ENCODE measurements around the gene EGF. TPM values are rescaled to one million over a fixed set of nuclear protein-coding genes. Genes with fewer than 3 reads are reported as not detected.

EGF gene
- total RNA-seq, 2 donors from 2014 or later: 14.6 to 33.7 TPM

DNA sequence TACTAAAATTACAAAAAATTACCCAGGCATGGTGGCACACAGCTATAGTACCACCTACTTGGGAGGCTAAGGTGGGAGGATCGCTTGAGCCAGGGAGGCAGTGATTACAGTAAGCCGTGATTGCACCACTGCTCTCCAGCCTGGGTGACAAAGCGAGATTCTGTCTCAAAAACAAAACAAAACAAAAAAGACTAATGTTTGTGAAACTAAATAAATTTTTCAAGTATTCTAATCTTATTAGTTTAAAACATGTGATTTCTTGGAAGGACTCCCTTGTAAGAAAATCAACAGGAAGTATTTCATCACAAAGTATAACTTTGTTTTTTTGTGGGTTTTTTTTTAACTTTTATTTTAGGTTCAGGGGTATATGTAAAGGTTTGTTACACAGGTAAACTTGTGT lies 89.6 kb downstream of the EGF start:
- H3K27me3 Mint-ChIP-seq (ENCODE audit: insufficient read depth): no peaks in the 10 kb centered on the region
- no peak overlapping the region for H3K4me3 ChIP-seq (ENCODE audit: low read length)
- no peak overlapping the region for H3K9ac ChIP-seq (ENCODE audit: extremely low read depth, low read length, poor library complexity, severe bottlenecking)
- no peaks in the 10 kb centered on the region for H3K9me3 ChIP-seq (ENCODE audit: control insufficient read depth, low read length)
- 96% methylated on average over 2 of the region's 3 CpGs; no CpG with 5 or more reads in 1 of the 2 experiments for WGBS, 2 experiments (ENCODE audit: insufficient coverage in 1 of 2, insufficient read length in 1 of 2)
- H3K27ac Mint-ChIP-seq: no peak overlapping the region
- no peak overlapping the region for H3K27ac ChIP-seq (ENCODE audit: low read depth, low read length)
- H3K27me3 ChIP-seq (ENCODE audit: control insufficient read depth, insufficient read depth, low read length, poor library complexity, severe bottlenecking): no peaks in the 10 kb centered on the region
- peaks cover 11% of the 10 kb centered on the region for H3K36me3 ChIP-seq (ENCODE audit: control insufficient read depth, insufficient read depth, low read length)
- no peaks in the 10 kb centered on the region for H3K9me3 Mint-ChIP-seq
- TF ChIP-seq, protein P1, sequence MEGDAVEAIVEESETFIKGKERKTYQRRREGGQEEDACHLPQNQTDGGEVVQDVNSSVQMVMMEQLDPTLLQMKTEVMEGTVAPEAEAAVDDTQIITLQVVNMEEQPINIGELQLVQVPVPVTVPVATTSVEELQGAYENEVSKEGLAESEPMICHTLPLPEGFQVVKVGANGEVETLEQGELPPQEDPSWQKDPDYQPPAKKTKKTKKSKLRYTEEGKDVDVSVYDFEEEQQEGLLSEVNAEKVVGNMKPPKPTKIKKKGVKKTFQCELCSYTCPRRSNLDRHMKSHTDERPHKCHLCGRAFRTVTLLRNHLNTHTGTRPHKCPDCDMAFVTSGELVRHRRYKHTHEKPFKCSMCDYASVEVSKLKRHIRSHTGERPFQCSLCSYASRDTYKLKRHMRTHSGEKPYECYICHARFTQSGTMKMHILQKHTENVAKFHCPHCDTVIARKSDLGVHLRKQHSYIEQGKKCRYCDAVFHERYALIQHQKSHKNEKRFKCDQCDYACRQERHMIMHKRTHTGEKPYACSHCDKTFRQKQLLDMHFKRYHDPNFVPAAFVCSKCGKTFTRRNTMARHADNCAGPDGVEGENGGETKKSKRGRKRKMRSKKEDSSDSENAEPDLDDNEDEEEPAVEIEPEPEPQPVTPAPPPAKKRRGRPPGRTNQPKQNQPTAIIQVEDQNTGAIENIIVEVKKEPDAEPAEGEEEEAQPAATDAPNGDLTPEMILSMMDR (conservative IDR thresholded peaks at IDR 0.05): no peak
- H3K4me1 ChIP-seq (ENCODE audit: control insufficient read depth, insufficient read depth, low read length): no peaks in the 10 kb centered on the region
- peaks cover 2% of the 10 kb centered on the region for H3K4me1 Mint-ChIP-seq
- peaks cover 3% of the 10 kb centered on the region for H3K36me3 Mint-ChIP-seq (ENCODE audit: low read depth)
- DNase-seq: no peak
- H3K4me3 Mint-ChIP-seq: no peak overlapping the region

DNA sequence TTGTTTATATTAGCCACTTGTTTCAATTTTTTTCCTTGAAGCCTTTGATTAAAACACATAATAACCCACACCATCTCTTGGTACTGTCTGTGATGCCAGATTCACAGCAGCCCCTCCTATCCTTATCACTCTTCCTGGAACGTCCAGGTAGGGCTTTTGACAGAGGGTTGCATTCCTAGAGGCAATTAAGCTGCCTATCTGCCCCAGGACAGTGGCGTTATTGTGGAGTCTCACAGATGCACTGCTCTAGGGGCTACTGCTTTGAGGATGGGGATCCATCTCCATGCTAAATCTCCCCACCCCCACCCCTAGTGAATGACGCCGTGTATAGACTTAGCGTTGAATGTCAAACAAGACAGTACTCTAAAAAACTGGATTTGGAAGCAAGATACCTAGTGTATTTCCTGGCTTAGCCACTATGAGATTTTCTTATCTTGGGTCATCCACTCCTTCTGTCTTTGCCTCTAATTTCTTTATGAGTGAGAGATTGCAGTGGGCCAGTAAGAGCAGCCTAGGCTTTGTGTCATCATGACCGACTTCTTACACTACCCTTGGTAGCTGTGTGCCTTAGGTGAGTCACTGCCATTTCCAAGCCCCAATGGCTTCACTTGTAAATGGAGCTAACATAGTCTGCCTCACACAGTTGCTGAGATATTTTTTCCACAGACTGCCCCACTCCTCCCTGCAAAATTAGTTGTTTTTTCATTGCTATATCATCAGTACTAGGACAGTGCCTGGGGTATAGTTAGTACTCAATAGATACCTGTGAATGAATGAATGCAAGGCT lies 90.9 kb downstream of the EGF start:
- H3K4me1 Mint-ChIP-seq: peaks cover 8% of the 10 kb centered on the region
- no peaks in the 10 kb centered on the region for H3K27me3 Mint-ChIP-seq (ENCODE audit: insufficient read depth)
- 84 to 87% methylated on average over 4 to 6 of the region's 6 CpGs for WGBS, 2 experiments (ENCODE audit: insufficient coverage in 1 of 2, insufficient read length in 1 of 2)

DNA sequence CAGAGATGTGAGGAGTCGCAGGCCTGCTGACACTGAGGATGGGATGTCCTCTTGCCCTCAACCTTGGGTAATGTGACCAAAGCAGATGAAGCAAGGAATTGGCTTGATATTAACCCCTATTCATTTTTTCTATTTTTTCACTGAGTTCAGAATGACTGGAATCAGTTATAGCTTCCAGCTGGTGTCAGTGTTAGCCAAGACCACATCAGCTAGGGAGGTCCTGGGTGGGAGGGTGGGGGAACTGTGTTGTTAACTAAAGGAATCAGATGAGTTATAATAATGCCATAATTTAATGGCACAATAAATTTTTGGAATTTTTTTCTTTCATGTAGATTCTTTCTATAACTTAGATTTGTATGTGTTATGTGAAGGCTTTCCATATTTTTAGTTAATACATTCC lies 91.9 kb downstream of the EGF start:
- Mint-ChIP-seq H3K4me3 (no peak overlapping the region), H3K9me3 (no peaks in the 10 kb centered on the region), H3K4me1 (peaks cover 10% of the 10 kb centered on the region), H3K36me3 (ENCODE audit: low read depth) (peaks cover 3% of the 10 kb centered on the region), H3K27me3 (ENCODE audit: insufficient read depth) (no peaks in the 10 kb centered on the region), H3K27ac (no peak overlapping the region)
- Histone ChIP-seq H3K9me3 (ENCODE audit: control insufficient read depth, low read length) (no peaks in the 10 kb centered on the region), H3K9ac (ENCODE audit: extremely low read depth, low read length, poor library complexity, severe bottlenecking) (no peak overlapping the region), H3K4me1 (ENCODE audit: control insufficient read depth, insufficient read depth, low read length) (no peaks in the 10 kb centered on the region), H3K27me3 (ENCODE audit: control insufficient read depth, insufficient read depth, low read length, poor library complexity, severe bottlenecking) (no peaks in the 10 kb centered on the region), H3K4me3 (ENCODE audit: low read length) (no peak overlapping the region), H3K36me3 (ENCODE audit: control insufficient read depth, insufficient read depth, low read length) (peaks cover 11% of the 10 kb centered on the region), H3K27ac (ENCODE audit: low read depth, low read length) (no peak overlapping the region)
- 90 to 97% methylated on average over 1 of the region's 1 CpG for WGBS, 2 experiments (ENCODE audit: insufficient coverage in 1 of 2, insufficient read length in 1 of 2)
- DNase-seq: no peak
- TF ChIP-seq, protein P1 (conservative IDR thresholded peaks at IDR 0.05): no peak

More for the DNA sequence above, 90.9 kb downstream of the EGF start:
- Histone ChIP-seq H3K9ac (ENCODE audit: extremely low read depth, low read length, poor library complexity, severe bottlenecking) (no peak overlapping the region), H3K36me3 (ENCODE audit: control insufficient read depth, insufficient read depth, low read length) (peaks cover 11% of the 10 kb centered on the region), H3K9me3 (ENCODE audit: control insufficient read depth, low read length) (no peaks in the 10 kb centered on the region), H3K27ac (ENCODE audit: low read depth, low read length) (no peak overlapping the region), H3K4me1 (ENCODE audit: control insufficient read depth, insufficient read depth, low read length) (no peaks in the 10 kb centered on the region), H3K27me3 (ENCODE audit: control insufficient read depth, insufficient read depth, low read length, poor library complexity, severe bottlenecking) (no peaks in the 10 kb centered on the region), H3K4me3 (ENCODE audit: low read length) (no peak overlapping the region)
- no peak for DNase-seq
- TF ChIP-seq, protein P1 (conservative IDR thresholded peaks at IDR 0.05): no peak
- H3K9me3 Mint-ChIP-seq: no peaks in the 10 kb centered on the region
- H3K4me3 Mint-ChIP-seq: no peak overlapping the region
- no peak overlapping the region for H3K27ac Mint-ChIP-seq
- H3K36me3 Mint-ChIP-seq (ENCODE audit: low read depth): peaks cover 3% of the 10 kb centered on the region

Data from endodermal cell (in vitro differentiated cells).